HFFc6 (cell line): Measurements from ENCODE around the gene PIGU. TPM values are rescaled to one million over a fixed set of nuclear protein-coding genes. Genes with fewer than 3 reads are reported as not detected.
"Not testable (repeated sequence)": the region's sequence is repeated elsewhere in the genome, so short reads cannot be mapped to it uniquely, and the experiment has no call there.

Source experiments
- DNase-seq: peaks from one replicate; pipeline ENCODE4 v3.0.0-alpha.2; 2018
- H3K27ac Mint-ChIP-seq: 2 replicates; pipeline ENCODE4 v1.8.0; 2020; ENCODE audit warnings: mild to moderate bottlenecking, mixed read lengths
- H3K27me3 Mint-ChIP-seq: 2 replicates; pipeline ENCODE4 v1.8.0; 2021; ENCODE audit warnings: mild to moderate bottlenecking, moderate library complexity, mixed read lengths; ENCODE audit not compliant: insufficient read depth
- H3K36me3 Mint-ChIP-seq: 2 replicates; pipeline ENCODE4 v1.8.0; 2021; ENCODE audit warnings: low read depth, mixed read lengths
- H3K4me1 Mint-ChIP-seq: 2 replicates; pipeline ENCODE4 v1.8.0; 2020; ENCODE audit warnings: low read depth, mixed read lengths
- H3K4me3 Mint-ChIP-seq: 2 replicates; pipeline ENCODE4 v1.8.0; 2020; ENCODE audit warnings: mild to moderate bottlenecking, moderate library complexity, mixed read lengths
- H3K9me3 Mint-ChIP-seq: 2 replicates; pipeline ENCODE4 v1.8.0; 2020; ENCODE audit warnings: mild to moderate bottlenecking, mixed read lengths
- total RNA-seq, 6 experiments: library from RNA; stranded (reverse); fragmentation: NEBNext Ultra II Directional; extraction: Animal tissue kit (Norgen Biotek cat#: 25700); gene quantifications; 2 replicates in 1 of 6; 3 replicates in 5 of 6; pipeline ENCODE4 v1.2.3, GENCODE V29; 2021
- TF ChIP-seq, protein P1 (sequence below): fragments of 200-600 bp; sonication (generic); IDR thresholded peaks from 2 replicates; pipeline ENCODE4 v1.5.0; 2021; ENCODE audit warnings: antibody characterized with exemption, mild to moderate bottlenecking

Gene PIGU
- total RNA-seq, 6 experiments from 2014 or later, result 22.5 to 28.9 (median 24.9) TPM

DNA sequence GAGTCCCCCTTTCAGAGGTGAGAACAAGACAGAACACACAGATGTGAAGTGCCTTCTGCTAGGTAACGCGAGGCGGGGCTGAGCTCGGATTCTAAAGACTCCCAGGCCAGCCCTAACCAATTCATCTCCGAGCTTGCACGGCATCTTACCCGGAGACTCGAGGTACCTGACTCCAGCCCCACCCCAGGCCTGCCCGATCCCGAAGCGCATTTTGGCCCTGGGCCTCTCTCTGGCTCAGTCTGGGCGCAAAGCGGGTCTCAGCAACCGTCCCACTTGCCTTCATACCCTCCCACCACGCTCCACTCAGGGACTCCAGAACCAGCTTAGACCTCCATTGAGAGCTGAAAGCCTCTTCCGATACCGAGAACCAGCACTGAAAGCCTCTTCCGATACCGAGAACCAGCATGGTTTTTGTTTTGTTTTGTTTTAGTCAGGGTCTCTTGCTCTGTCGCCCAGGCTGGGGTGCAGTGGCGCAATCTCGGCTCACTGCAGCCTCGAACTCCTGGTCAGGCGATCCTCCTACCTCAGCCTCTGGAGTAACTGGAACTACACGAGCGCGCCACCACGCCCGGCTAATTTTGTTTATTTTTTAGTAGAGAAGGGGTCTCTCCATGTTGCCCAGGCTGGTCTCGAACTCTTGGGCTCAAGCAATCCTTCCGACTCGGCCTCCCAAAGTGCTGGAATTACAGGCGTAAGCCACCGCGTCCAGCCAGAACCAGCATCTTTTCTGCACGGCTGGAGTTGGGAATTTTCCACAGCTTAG, 161.2 kb downstream of the PIGU start:
- TF ChIP-seq, protein P1, sequence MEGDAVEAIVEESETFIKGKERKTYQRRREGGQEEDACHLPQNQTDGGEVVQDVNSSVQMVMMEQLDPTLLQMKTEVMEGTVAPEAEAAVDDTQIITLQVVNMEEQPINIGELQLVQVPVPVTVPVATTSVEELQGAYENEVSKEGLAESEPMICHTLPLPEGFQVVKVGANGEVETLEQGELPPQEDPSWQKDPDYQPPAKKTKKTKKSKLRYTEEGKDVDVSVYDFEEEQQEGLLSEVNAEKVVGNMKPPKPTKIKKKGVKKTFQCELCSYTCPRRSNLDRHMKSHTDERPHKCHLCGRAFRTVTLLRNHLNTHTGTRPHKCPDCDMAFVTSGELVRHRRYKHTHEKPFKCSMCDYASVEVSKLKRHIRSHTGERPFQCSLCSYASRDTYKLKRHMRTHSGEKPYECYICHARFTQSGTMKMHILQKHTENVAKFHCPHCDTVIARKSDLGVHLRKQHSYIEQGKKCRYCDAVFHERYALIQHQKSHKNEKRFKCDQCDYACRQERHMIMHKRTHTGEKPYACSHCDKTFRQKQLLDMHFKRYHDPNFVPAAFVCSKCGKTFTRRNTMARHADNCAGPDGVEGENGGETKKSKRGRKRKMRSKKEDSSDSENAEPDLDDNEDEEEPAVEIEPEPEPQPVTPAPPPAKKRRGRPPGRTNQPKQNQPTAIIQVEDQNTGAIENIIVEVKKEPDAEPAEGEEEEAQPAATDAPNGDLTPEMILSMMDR, result no peak
- DNase-seq, result peak; percentile 42
- H3K36me3 Mint-ChIP-seq, result peaks cover 20% of the 10 kb centered on the region
- peaks cover 53% of the 10 kb centered on the region for H3K4me1 Mint-ChIP-seq
- H3K27me3 Mint-ChIP-seq, result peaks cover 15% of the 10 kb centered on the region
- no peaks in the 10 kb centered on the region; the same call in 1 of the 2 replicates for H3K9me3 Mint-ChIP-seq
- H3K4me3 Mint-ChIP-seq, result peak overlapping the region; percentile 96
- H3K27ac Mint-ChIP-seq, result peak overlapping the region; percentile 98

DNA sequence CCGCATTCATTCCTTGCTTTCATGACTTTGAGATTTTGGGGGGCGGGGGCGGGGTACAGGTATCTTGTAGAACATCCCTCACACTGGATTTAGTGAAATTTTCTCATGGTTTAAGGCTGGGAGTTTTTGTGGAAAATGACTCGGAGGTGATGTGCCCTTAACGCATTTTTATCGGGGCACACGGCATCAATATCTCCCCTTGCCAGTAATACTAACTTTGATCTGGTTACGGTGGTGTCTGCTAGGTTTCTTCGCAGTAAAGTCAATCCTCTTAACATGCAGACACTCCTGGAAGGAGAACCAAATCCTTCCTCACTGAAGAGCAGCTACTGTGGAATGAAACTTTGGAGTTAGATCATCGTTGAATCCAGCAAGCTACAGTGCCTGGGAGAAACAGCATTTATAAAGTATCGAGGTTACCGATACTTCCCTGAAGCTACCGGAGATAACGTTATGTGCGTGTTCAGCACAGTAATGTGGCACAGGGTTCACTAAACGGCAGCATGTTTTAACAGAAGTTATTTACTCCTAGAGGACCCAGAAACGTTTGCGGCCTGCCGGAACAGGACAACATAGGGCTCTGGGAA, 161.9 kb downstream of the PIGU start:
- Mint-ChIP-seq H3K4me3 (peak overlapping the region; percentile 96), H3K27ac (peak overlapping the region; percentile 98), H3K9me3 (no peaks in the 10 kb centered on the region; the same call in 1 of the 2 replicates), H3K4me1 (peaks cover 53% of the 10 kb centered on the region), H3K27me3 (peaks cover 15% of the 10 kb centered on the region), H3K36me3 (peaks cover 20% of the 10 kb centered on the region)
- DNase-seq, result peak; percentile 12
- TF ChIP-seq, protein P1, result no peak

DNA sequence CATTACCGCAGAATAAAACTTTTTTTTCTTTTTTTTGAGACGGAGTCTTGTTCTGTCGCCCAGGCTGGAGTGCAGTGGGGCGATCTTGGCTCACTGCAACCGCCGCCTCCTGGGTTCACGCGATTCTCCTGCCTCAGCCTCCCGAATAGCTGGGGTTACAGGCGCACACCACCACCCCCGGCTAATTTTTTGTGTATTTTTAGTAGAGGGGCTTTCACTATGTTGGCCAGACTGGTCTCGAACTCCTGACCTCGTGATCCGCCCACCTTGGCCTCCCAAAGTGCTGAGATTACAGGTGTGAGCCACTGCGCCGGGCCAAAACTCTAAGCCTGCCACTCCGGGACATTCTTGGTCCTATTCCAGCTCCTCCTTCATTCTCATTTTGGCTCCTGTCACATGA, 162.9 kb downstream of the PIGU start:
- not testable (repeated sequence) for H3K9me3 Mint-ChIP-seq, H3K4me3 Mint-ChIP-seq, DNase-seq
- Mint-ChIP-seq H3K27ac (peak overlapping the region; percentile 98), H3K27me3 (peaks cover 15% of the 10 kb centered on the region), H3K4me1 (peaks cover 53% of the 10 kb centered on the region), H3K36me3 (peaks cover 20% of the 10 kb centered on the region)

DNA sequence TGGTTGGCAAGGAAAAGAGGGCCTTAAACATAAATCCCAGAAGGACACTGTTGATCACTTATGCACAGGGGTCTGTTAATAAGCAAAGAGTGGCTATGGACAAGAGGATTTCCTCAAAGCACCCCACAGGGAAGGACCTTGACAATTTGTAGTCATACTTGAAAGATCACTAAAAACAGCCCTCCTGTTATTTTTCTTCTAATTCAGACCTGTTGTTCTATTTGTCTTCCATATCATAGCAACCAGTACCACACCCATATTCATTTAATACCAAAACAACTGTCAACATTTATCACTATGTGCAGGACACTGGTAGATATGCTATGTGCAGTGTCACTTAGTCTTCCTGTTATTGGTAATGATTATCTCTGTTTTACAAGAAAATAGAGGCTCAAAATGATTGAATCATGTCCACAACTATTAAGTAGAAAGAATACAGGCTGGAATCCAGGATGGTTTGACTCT, 163.9 kb downstream of the PIGU start:
- peak overlapping the region; percentile 78 for H3K27ac Mint-ChIP-seq
- TF ChIP-seq, protein P1, result no peak

DNA sequence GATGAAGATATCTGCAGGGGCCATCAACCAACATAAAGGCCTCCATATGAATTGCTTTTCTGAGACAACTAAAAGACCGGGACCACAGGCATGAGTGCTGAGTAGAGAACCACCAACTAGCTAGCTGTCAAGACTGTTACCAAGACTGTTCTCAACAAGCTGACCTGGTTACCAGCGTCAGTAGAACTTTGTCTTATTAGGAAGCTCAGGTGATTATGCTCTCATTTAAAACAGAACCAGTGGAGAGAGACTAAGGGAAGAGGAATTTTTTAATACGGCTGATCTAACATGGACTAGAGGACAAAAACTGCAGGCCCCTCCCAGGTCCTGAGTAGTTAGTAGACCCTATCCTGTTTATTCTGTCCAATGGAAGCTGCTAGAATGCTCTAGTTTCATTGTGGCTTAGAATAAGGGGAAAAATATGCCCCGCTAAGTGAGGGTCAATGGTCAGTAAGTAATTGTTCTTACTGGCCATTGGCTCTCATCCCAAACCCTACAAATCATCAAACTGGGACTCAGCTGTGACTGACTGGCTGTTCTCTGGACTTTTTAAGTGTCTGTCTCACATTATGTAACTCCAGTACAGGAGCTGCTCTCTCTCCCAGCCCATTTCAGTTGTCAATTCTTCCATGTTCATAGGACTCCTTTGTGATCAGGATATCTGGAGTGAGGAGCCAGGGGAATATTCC, 164.5 kb downstream of the PIGU start:
- no peak overlapping the region for H3K4me3 Mint-ChIP-seq
- DNase-seq, result no peak
- TF ChIP-seq, protein P1, result no peak
- no peaks in the 10 kb centered on the region; the same call in 1 of the 2 replicates for H3K9me3 Mint-ChIP-seq
- peaks cover 11% of the 10 kb centered on the region for H3K27me3 Mint-ChIP-seq
- peaks cover 17% of the 10 kb centered on the region; the same call in 1 of the 2 replicates for H3K36me3 Mint-ChIP-seq
- H3K4me1 Mint-ChIP-seq, result peaks cover 42% of the 10 kb centered on the region
- H3K27ac Mint-ChIP-seq, result peak overlapping the region; percentile 78

More for the DNA sequence above, 163.9 kb downstream of the PIGU start:
- H3K9me3 Mint-ChIP-seq, result no peaks in the 10 kb centered on the region; the same call in 1 of the 2 replicates
- H3K4me1 Mint-ChIP-seq, result peaks cover 45% of the 10 kb centered on the region
- H3K4me3 Mint-ChIP-seq, result no peak overlapping the region
- peaks cover 16% of the 10 kb centered on the region for H3K36me3 Mint-ChIP-seq
- H3K27me3 Mint-ChIP-seq, result peaks cover 11% of the 10 kb centered on the region
- DNase-seq, result no peak
